ENCODE measurements around the gene ZBTB6. TPM values are rescaled to one million over a fixed set of nuclear protein-coding genes. Genes with fewer than 3 reads are reported as not detected.

ZBTB6 gene
- total and polyA plus RNA-seq, 9 of the 15 experiments (the other 6 are each of a cell fraction or from before 2014, with no cell fraction given), result 1.4 to 7.2 (median 5.3) TPM

GRCh38 chr9:122954253-122954691, 41.1 kb upstream of the ZBTB6 start:
- Histone ChIP-seq H3K4me3 (no peak overlapping the region), H3K27me3 (ENCODE audit: control insufficient read depth in 2 of 2, insufficient read depth in 2 of 2, low read length in 2 of 2) (no peaks in the 10 kb centered on the region), H3K36me3 (ENCODE audit: control insufficient read depth, insufficient read depth, low read length) (no peaks in the 10 kb centered on the region), H4K20me1 (replicated peaks; ENCODE audit: control insufficient read depth, insufficient read depth, low read length) (no peaks in the 10 kb centered on the region), H3K9ac (ENCODE audit: insufficient read depth in 1 of 2, low read depth in 2 of 2, low read length in 2 of 2) (no peak overlapping the region), H3K79me2 (ENCODE audit: control insufficient read depth, insufficient read depth, low read length) (peaks cover 18% of the 10 kb centered on the region), H3K4me1 (replicated peaks in 1 of 2; ENCODE audit: control insufficient read depth in 2 of 2, insufficient read depth in 2 of 2, low read length in 2 of 2) (no peaks in the 10 kb centered on the region), H3K9me3 (replicated peaks; ENCODE audit: control insufficient read depth, insufficient read depth, low read depth, low read length) (no peaks in the 10 kb centered on the region), H3K4me2 (ENCODE audit: insufficient read depth, low read length) (no peak overlapping the region), H3K27ac (ENCODE audit: extremely low read depth, low read depth, low read length) (no peak overlapping the region), H2AFZ (ENCODE audit: low read depth, low read length) (no peak overlapping the region), H3K9me1 (ENCODE audit: control insufficient read depth, insufficient read depth, low read length) (no peaks in the 10 kb centered on the region)
- intact Hi-C loops (cut with micrococcal nuclease), result no loop called here
- ChIA-PET CTCF (ENCODE audit: low intra/inter-chr PET ratio) (interaction anchor here (0.6 kb wide), 1 partner anchor 56 kb away, joined by 4 read pairs; no protein-coding TSS in a partner anchor), POLR2A (interaction anchor here (1.0 kb wide), 1 partner anchor 8 kb away, joined by 3 read pairs; no protein-coding TSS in a partner anchor)
- no peak for DNase-seq (ENCODE audit: extremely low read depth in 1 of 4, low spot score in 3 of 4)
- no TSS peak for BruUV-seq (replicated peaks)
- no peak for ATAC-seq
- FAIRE-seq, result no peak
- no peak for TF ChIP-seq SMAD4 (CRISPR knock-in tag; conservative IDR thresholded peaks at IDR 0.05)
- TF ChIP-seq ERF (CRISPR knock-in tag; IDR thresholded peaks at IDR 0.05), result no peak
- TF ChIP-seq TRIM25 (IDR thresholded peaks at IDR 0.05; ENCODE audit: borderline replicate concordance), result no peak
- no peak for TF ChIP-seq ZZZ3 (IDR thresholded peaks at IDR 0.05)
- no peak for TF ChIP-seq SIRT6 (IDR thresholded peaks at IDR 0.05; ENCODE audit: low read depth, low read length)
- TF ChIP-seq KLF6 (CRISPR knock-in tag; IDR thresholded peaks at IDR 0.05; ENCODE audit: borderline replicate concordance), result no peak
- TF ChIP-seq MAFK (IDR thresholded peaks at IDR 0.05; ENCODE audit: low read length), result no peak
- TF ChIP-seq KLF1 (tag; IDR thresholded peaks at IDR 0.05), result no peak
- in situ Hi-C loops (cut with MboI), result no loop called here
